Osteocyte (in vitro differentiated cells): ENCODE measurements around the gene KRT39. TPM values are rescaled to one million over a fixed set of nuclear protein-coding genes. Genes with fewer than 3 reads are reported as not detected.

ENCODE experiments used
- DNase-seq: peaks from one replicate; pipeline ENCODE4 v3.0.0; 2021; ENCODE audit warnings: mixed read lengths; ENCODE audit not compliant: unreplicated experiment; ENCODE audit errors: extremely low spot score
- H3K27ac Mint-ChIP-seq: one replicate; pipeline ENCODE4 v1.8.0; 2021; ENCODE audit warnings: mild to moderate bottlenecking, mixed read lengths; ENCODE audit not compliant: unreplicated experiment
- H3K27me3 Mint-ChIP-seq: one replicate; pipeline ENCODE4 v1.8.0; 2021; ENCODE audit warnings: mixed read lengths; ENCODE audit not compliant: unreplicated experiment
- H3K36me3 Mint-ChIP-seq: one replicate; pipeline ENCODE4 v1.8.0; 2021; ENCODE audit warnings: mixed read lengths; ENCODE audit not compliant: unreplicated experiment
- H3K4me1 Mint-ChIP-seq: one replicate; pipeline ENCODE4 v1.8.0; 2021; ENCODE audit warnings: mixed read lengths; ENCODE audit not compliant: unreplicated experiment
- H3K4me3 Mint-ChIP-seq: one replicate; pipeline ENCODE4 v1.8.0; 2021; ENCODE audit warnings: mild to moderate bottlenecking, moderate library complexity, mixed read lengths; ENCODE audit not compliant: unreplicated experiment
- H3K9me3 Mint-ChIP-seq: one replicate; pipeline ENCODE4 v1.8.0; 2021; ENCODE audit warnings: mixed read lengths; ENCODE audit not compliant: unreplicated experiment
- CTCF ChIP-seq: fragments of 200-600 bp; sonication (generic); IDR thresholded peaks from 2 replicates; pipeline ENCODE4 v1.5.0; 2021; ENCODE audit warnings: antibody characterized with exemption, mild to moderate bottlenecking, moderate library complexity
- total RNA-seq: library from RNA; stranded (reverse); gene quantifications from 2 replicates; pipeline ENCODE4 v1.2.1, GENCODE V29; 2021

Gene KRT39
- total RNA-seq, 1 donor from 2014 or later, result not detected

GRCh38 chr17:40975516-40975915, 8.8 kb upstream of the KRT39 start:
- no peak overlapping the region for H3K27ac Mint-ChIP-seq

GRCh38 chr17:40974366-40974765, 7.6 kb upstream of the KRT39 start:
- Mint-ChIP-seq H3K9me3 (no peaks in the 10 kb centered on the region), H3K36me3 (no peaks in the 10 kb centered on the region), H3K4me3 (no peak overlapping the region), H3K4me1 (no peaks in the 10 kb centered on the region), H3K27ac (no peak overlapping the region), H3K27me3 (no peaks in the 10 kb centered on the region)
- TF ChIP-seq CTCF, result no peak
- no peak for DNase-seq

More at GRCh38 chr17:40975516-40975915, 8.8 kb upstream of the KRT39 start:
- no peaks in the 10 kb centered on the region for H3K27me3 Mint-ChIP-seq
- no peak for DNase-seq
- H3K9me3 Mint-ChIP-seq, result no peaks in the 10 kb centered on the region
- H3K36me3 Mint-ChIP-seq, result no peaks in the 10 kb centered on the region
- peaks cover under 1% of the 10 kb centered on the region for H3K4me1 Mint-ChIP-seq
- TF ChIP-seq CTCF, result no peak
- H3K4me3 Mint-ChIP-seq, result no peak overlapping the region

- DNase-seq, result no peak
- H3K27ac Mint-ChIP-seq, result no peak overlapping the region
- no peak for TF ChIP-seq CTCF
- H3K4me1 Mint-ChIP-seq, result no peaks in the 10 kb centered on the region
- no peaks in the 10 kb centered on the region for H3K27me3 Mint-ChIP-seq
- no peak overlapping the region for H3K4me3 Mint-ChIP-seq
- no peaks in the 10 kb centered on the region for H3K9me3 Mint-ChIP-seq
- H3K36me3 Mint-ChIP-seq, result no peaks in the 10 kb centered on the region
Observed at GRCh38 chr17:40967582-40967981, 834 bp upstream of the KRT39 start.

- peak; percentile 64 for TF ChIP-seq CTCF
- no peaks in the 10 kb centered on the region for H3K36me3 Mint-ChIP-seq
- no peaks in the 10 kb centered on the region for H3K9me3 Mint-ChIP-seq
- H3K4me1 Mint-ChIP-seq, result peaks cover 8% of the 10 kb centered on the region
- no peak for DNase-seq
- no peak overlapping the region for H3K27ac Mint-ChIP-seq
- no peak overlapping the region for H3K4me3 Mint-ChIP-seq
- no peaks in the 10 kb centered on the region for H3K27me3 Mint-ChIP-seq
Observed at GRCh38 chr17:40963838-40964237, 2.9 kb downstream of the KRT39 start.

- DNase-seq, result no peak
- TF ChIP-seq CTCF, result no peak
- no peak overlapping the region for H3K27ac Mint-ChIP-seq
- no peaks in the 10 kb centered on the region for H3K27me3 Mint-ChIP-seq
- no peaks in the 10 kb centered on the region for H3K36me3 Mint-ChIP-seq
- peaks cover 25% of the 10 kb centered on the region for H3K4me1 Mint-ChIP-seq
- no peak overlapping the region for H3K4me3 Mint-ChIP-seq
- no peaks in the 10 kb centered on the region for H3K9me3 Mint-ChIP-seq
Observed at GRCh38 chr17:40962059-40962561, 4.6 kb downstream of the KRT39 start.
